T-helper 1 cell (primary cell): ENCODE data around the gene C5orf47.
A peak's percentile ranks its signal among the peaks of the same experiment; 100 is the strongest.
"Not testable (repeated sequence)": the region's sequence is repeated elsewhere in the genome, so short reads cannot be mapped to it uniquely, and the experiment has no call there.

Experiments used
- DNase-seq, 5 donors: peaks; one replicate each; pipeline ENCODE4 v3.0.0-alpha.2; 2012 to 2020

The C5orf47 gene

DNA sequence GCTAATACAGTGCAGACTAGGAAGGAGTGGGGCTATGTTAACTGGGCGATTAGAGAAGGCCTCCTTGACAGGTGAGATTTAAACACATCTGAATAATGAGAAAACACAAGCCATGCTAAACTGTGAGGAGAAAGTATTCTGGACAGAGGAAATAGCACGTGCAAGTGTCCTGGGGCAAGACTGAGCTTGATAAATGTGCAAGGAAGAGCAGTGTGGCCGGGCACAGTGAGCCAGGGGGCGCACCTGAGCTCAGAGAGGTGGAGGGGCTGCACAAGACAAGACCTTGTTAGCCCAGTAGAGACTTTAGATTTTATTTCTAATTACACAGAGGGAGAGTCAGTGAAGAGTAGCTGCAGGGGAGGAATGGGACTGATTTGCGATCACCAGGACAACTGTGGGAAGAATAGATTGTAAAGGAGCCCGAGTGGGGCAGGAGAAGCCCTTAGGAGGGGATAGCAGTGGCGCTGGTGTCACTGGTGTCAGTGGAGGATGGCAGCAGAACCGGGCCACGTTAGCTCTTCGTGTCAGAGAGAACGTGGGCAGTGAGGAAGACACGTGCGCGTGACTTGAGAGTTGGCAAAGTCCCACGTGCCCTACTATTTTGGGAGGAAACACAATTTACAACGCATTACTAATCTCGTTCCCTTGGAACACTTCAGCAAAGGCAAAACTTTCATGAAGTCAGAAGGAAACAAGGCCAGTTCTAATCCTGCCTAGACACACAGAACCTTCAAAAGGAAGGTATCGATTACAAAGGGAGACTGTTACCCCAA lies 17.9 kb upstream of the C5orf47 start:
- DNase-seq: no peak

- DNase-seq: no peak
Measured at GRCh38 chr5:173971681-173972345, 17.2 kb upstream of the C5orf47 start.

DNA sequence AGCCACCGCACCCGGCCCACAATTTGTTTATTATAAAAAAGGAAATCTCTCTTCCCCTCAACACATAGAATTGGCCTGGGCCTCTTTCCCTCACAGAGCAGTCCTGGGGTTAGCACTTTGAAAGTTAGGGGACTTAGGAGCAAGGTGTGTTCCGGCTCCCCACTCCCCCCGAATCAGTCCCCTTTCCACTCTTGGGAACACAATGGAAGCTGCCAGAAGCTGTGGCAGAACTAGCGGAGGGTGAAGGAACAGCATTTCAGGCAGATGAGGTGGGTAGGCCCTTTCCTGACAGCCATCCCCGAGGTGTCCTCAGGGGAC lies 16.4 kb upstream of the C5orf47 start:
- DNase-seq: no peak

DNA sequence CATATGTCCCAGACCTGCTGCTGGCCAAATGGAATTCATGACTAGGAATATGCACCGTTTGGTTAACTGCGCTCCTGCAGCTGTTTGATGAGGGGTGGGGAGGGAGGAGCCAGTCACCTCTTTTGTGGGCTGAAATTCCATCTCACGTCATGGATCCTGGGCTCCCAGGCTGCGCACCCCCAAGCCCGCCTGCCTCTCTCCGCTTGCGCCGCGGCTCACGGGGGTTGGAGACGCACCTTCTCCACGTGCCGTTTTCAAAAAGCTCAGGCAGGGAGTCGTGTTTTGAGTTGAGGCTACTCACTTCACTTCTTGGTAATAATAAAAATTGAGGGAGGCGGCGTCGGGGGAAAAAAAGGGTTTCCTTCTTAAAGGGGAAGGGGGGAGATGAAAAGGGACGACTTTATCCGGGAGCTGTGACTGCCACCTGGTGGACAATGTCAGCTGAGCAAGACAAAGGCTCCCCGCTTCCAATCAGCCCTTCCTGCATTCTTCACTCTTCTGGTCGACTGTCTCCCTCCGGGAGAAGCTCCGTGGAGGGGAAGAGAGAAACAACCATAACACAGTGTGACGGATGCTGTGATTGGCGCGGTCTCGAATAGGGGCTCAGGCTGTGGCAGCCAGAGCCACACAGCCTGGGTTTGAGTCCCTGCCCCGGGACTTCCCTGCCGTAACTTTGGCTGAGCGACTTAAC lies 15.9 kb upstream of the C5orf47 start:
- DNase-seq: peak; percentile 36 to 71 (median 59)

- no peak for DNase-seq
Measured at GRCh38 chr5:173973616-173973969, 15.4 kb upstream of the C5orf47 start.

DNA sequence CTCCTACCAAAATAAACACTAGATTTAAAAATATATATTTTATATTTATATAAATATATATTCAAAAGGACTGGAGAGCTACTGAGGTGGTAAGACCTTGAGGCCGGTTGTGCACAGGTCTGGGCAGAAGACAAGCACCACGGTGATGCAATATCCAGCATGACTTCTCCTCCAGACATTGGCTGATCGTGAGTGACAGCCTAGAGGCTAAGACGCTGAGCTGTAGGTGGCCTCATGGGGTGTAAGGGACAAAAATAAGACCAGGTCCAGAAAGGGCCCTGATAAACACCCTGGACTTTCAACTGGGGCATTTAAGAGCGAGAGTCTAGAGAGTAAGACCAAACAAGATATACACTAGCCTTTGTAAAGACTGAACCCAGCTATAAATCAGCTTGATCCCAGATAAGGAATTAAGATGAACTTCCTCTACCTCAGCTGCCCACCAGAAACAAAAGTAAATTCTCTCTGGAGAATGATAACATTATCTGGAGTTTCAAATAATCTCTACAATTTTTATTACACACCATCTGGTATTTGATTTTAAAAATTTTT lies 14.2 kb upstream of the C5orf47 start:
- DNase-seq: no peak

DNA sequence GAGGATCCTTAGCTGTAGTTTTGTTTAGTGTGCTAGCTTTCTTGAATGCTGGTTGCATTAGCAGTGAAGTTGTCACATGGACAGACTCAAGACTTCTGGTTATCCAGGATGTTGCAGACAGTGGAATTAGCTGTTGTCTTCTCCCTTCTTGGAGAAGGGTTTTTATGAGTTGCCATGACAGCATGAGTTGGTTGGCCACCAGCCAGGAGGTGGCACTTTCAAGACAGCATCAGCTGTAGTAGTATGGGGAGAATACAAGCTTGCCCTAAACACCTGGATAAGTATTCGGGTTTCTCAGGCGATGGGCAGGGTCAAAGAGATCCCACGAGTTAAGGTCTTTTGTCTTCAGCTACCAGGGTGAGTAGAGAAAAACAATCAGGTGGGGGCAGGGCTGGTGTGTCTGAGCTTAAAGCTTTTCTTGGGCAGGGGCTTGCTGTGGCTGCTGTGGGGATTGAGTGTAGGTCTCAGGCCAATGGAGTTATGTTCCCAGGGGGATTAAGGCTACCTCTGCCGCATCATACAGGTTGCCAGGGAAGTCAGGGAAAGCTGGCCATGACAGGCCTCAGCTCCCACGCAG lies 7.7 kb upstream of the C5orf47 start:
- DNase-seq: no peak

DNA sequence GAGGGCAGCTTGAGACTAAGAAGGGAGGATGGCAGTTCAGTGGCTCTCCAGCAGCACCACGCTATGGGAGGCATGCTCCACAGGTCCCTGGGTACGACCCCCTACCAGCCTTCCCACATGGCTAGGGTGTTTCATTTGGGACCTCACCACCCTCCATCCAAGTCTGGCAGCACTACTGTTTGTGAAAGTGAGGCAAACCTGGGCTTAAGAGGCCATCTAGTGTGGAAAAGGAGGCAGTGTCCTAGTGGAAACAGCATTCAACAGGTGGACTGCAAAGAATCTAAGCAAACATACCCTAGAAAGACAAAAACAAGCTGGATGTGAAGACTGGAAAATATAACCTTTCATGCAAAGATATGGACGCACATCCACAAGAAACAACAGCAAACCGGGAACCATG lies 4.8 kb upstream of the C5orf47 start:
- DNase-seq: no peak

DNA sequence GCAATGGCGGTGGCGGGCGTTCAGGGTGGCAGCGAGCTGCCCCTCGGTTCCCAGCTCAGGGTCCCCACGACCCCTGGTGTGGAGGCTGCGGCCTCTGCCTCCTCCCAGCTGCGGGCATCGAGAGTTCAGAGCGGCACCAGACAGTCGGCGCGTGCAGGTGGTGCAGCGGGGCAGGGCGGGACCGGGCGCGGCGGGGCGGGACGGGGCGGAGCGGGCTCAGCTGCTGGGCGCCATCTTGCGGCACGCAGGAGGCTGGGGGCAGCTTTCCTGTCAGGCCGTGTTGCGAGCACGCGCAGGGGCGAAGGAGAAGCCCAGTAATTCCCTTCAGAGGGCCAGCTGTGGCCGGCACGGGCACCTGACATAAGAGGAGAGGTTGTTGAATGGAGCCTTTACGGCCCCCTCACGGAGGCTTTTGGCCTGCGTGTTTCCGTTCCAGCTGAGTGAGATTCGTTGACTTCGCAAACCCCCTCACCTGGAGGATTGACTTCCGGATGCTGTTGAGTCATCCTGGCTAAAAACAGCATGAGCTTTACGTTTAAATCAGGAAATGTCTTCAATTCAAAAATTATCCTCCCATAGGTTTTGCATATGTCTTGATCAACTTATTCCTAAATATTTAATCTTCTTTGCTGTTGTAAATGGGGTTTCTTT lies 587 bp downstream of the C5orf47 start:
- DNase-seq: no peak

DNA sequence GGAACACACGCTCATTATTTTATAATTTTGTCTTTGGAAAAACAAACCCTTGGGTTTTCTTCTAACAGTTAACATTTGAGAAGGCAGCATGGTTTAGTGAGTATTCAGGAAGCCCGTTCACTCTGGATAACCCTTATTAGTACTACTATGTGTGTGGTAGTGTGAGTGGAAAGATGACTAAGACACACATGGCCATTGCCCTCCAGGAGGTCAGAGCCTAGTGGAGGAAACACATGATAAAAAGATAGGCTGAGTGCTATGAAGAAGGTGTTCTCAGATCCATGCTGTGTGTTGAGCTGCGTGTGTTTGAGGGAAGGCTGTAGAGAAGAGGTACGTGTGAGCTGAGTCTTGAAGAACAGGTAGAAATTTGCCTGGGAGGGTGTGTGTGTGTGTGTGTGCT lies 8.4 kb downstream of the C5orf47 start:
- DNase-seq: no peak

DNA sequence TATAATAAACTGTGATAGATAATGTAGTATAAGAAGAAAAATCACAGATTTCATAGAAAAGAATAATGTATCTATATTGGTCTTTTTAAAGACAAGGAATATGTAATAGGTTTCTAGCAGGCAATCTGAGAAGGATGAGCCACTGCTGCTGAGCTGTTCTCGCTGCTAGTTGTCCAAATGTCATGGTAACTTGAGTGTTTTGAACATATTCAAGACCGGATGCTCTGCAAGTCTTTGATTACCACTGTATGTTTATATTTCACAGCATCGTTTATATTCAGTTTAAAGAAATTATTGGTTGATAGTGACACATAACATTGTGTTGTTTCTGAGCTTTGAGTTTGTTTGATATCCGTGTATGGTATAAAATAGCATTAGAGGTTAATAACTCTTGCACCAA lies 9.6 kb downstream of the C5orf47 start:
- no peak for DNase-seq

DNA sequence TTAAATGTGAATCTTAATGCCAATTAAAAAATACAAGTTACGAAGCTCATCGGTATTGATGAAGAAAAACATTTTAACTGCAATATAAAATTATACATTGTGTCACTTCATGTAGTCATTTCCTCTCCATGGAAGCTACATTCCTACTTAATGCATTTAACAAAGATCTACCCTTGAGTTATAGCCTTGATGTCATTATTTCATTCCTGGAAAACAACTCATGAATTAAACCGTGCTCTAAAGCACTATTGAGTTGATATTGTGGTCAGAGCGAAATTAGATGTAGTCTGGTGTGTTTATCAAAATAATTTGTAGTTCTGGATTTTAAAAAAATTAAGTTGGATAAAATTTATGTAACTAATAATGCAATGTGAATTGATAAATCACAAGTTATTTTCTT lies 11.1 kb downstream of the C5orf47 start:
- no peak for DNase-seq

GRCh38 chr5:174003795-174004194 lies 14.8 kb downstream of the C5orf47 start:
- no peak for DNase-seq

DNA sequence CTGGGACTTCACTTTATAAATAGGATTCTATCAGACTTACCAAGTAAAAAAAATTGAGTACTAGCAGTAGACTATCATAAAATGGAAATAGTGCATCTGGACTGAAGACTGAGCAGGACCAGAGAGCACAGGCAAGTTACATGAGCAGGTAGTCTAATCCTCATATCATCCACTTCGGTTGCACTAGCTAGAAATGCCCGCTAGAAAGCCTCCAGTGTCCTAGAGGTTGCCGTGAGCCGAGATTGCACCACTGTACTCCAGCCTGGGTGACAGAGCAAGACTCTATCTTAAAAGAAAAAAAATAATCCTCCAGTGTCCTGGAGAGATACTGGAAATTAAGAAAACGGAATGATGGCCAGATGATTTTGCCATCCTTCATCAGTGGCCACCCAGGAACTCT lies 20.0 kb downstream of the C5orf47 start:
- DNase-seq: no peak

- no peak for DNase-seq
Measured at GRCh38 chr5:174010365-174010764, 21.4 kb downstream of the C5orf47 start.

DNA sequence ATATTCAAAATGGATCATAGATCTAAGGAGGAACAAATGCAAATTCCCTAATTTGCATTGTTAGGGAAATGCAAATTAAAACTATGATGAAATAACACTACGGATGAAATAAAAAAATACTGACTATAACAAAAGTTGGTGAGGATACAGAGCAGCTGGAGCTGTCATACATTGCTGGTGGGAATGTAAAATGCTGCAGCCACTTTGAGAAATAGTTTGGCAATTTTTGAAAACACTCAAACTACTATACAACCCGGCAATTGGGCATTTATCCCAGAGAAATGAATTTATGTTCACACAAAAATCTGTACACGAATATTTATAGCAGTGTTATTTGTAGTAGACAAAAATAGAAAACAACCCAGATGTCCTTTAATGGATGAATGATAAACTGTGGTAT lies 22.5 kb downstream of the C5orf47 start:
- DNase-seq: no peak

GRCh38 chr5:174020069-174020927 lies 31.3 kb downstream of the C5orf47 start:
- not testable (repeated sequence) for DNase-seq

- DNase-seq: no peak
Measured at GRCh38 chr5:174020928-174021304, 31.9 kb downstream of the C5orf47 start.

GRCh38 chr5:174022384-174023095 lies 33.6 kb downstream of the C5orf47 start:
- no peak for DNase-seq

DNA sequence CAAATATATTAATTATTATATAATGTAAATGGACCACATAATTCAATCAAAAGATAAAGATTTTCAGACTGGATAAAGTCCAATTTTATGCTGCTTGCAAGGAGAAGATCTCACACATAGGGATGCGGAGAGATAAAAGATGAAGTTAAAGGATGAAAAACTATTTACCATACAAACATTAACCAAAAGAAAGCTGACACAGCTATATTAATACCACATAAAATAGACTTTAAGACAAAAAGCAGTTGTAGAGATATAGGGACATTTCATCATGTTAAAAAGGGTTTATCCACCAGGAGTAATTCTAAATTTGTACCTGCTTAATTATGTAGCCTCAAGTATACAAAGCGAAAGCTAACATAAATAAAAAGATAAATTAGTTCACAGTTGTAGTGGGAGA lies 41.3 kb downstream of the C5orf47 start:
- DNase-seq: no peak
